ENCODE data around the gene CELF6.
"Not testable (repeated sequence)": the region's sequence is repeated elsewhere in the genome, so short reads cannot be mapped to it uniquely, and the experiment has no call there.

Gene CELF6

DNA sequence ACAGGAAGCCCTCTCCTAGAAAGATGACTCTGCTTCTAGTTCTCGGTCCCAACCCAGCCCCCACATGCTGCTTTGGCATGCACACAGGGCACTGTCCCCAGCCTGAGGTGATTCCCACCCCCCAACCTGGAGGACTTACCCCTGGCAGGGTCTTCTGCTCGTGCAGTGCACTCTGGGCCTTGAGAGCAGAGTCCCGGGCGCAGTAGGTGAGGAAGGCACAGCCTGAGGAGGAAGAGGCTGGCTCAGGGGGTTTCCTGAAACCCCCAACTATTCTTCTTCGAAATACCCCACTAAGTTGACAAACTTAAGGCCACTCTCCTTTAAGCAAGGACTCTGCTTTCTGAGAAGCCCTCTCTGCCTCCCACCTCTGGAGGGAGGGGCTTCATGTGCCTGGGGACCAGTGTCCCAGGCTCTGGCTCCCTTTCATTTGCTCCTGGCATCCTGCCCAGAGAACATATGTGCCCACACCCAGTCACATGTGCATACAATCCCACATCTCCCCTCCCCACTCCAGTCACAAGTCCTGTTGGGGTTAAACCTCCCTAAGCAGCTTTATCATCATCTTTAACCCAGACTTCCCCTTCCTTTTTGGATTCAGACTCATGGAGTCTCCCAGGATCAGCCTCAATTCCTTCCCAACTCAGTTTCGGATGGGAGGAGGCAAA is 4.1 kb downstream of the CELF6 start:
- DNase-seq (ENCODE audit: low spot score), result no peak

DNA sequence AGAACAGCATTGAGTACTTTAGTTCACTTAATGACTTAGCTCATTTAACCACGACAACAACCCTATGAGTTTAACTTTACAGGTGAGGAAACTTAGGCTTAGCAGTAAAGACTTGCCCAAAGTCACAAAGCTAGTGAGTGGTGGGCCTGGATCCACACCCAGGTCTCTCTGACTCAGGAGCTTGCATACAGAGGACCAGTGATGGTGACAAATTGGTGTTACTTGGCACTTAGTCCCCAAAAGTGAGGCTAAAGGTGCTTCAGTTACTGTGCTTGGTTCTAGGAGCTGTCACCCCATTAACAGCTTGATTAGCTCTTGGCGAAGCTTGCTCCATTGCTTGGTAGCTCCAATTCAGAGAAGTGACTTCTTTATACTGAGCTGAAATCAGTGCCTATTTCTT is 6.1 kb downstream of the CELF6 start:
- no peak for DNase-seq (ENCODE audit: low spot score)

DNA sequence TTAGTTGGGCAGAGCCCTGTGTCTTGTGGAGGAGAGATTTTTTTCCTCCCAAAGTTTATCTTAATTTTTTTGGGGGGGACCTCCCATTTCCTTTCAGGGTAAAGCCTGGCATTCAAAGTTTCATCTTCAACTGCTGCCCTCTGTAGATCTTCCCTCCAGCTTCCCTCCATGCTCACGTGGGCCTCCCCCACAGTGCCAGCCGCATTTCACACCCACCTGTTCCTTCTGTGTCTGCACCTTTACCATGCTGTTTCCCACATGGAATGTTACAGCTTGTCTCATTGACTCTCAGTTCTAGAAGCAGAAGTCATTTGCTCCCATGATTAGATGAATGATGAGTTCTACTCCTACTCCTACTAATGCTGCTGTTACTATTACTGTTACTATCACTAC is 6.5 kb downstream of the CELF6 start:
- no peak for DNase-seq (ENCODE audit: low spot score)

DNA sequence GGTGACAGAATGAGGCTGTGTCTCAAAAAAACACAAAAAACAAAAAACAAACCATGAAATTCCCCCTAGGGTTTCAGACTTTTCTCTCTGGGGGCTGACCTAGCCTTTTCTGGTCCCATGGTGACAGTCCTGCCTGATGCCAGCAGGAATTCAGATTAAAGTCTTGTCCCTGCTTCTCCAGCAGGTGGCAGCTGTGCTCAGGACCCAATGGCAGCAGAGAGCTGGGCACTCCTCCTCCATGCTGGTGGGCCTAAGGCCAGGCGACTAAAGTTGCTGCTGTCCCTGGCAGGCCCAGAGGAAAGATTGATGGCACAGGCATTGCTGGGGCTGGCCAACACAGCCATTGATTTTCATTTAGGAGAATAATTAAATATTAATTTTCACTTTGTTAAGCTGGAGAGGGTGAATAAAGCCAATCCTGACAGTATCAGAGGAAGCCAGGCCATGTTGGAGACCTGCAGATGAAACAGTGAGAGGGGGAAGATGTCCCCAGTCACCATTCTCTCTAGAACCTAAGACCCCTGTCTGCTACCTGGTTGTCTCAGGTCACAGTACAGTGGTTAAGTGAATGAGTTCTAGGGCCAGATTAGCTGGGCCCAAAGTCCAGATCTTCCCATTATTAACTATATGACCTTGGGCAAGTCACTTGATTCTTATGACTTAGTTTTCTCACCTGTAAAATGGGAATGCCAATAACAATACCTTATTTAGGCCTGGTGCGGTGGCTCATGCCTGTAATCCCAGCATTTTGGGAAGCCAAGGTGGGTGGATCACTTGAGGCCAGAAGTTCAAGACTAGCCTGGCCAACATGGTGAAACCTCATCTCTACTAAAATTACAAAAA is 7.1 kb downstream of the CELF6 start:
- peak; percentile 46 for DNase-seq (ENCODE audit: low spot score)

DNA sequence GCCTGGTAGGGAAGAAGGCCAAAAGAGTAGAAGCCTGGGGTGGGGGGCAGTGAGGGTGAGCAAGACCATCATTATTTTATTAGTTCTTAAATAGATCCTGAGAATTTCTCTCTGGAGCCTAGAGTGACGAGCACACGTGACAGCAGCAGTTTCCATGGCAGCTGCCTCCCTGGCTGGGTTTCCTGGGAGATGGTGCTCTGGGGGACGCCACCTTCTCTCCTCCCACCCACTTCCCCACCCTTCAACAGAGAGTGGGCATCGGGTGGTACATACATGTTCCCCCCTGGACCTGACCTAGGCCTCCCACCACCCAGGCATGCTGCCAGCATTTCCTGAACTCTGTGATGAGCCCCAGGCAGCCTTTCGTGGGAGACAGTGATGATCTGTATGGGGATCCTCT is 12.9 kb downstream of the CELF6 start:
- no peak for DNase-seq (ENCODE audit: low spot score)

DNA sequence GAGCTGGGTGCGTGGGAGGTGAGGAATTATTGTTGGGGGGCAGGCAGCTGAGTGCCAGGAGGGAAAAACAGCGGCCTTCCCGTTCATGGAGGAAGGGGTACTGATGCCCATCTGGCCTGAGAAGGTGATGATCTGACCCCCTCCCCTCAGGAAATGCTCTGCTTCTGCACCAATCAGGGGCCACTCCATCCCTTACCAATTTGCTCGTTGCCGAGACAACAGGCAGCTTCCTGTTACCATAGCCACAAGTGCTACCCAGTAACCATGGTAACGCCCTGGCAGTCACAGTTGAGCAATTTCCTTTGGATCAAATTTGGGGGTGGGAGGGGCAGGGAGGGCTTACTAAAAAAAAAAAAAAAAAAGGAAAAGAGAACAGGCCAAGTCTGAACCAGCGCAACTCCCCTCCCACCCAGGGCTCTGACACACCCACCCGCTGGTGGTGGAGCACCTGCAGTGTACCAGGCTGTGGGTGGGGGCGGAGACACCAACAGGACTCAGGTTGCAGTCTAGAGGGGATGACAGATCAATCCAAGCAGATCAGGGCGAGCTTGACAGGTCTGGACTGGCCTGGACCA is 13.7 kb downstream of the CELF6 start:
- DNase-seq (ENCODE audit: low spot score), result peak; percentile 63

DNA sequence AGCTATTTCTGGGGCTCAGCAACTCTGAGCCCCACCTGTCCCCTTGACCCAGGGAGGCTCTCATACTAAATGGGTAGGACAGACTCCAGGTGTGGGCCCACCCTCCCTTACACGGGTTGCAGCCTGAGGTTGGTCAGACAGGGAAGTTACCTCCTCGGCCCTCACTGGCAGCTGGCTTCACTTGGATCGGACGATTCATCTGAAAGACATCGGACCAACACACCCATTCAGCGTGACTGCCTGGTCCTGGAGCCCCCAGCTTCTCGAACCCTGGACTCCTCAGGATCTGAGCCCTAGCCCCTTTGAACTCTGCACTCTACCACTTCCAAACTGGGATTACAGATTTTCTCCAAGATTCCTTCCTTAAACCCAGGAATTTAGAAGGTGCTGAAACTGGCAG is 15.4 kb downstream of the CELF6 start:
- DNase-seq (ENCODE audit: low spot score), result no peak

DNA sequence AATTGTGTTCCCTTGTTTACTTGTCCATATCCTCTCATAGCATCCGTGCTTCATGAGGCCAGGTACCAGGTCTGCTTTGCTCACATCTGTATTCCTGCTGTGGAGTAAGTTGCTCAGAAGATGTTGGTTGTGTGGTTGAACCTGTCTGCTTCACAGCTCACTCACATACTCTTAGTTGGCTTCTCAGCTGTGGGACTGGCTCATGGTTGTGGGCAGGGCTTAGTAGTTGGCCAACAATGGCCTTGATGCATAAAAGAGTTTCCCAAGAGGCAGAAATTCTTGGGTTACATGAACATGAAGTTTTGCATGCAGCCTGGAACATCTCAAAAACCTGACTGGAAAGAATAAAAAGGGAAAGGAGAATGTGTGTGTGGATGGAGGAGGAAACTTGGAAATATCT is 17.0 kb downstream of the CELF6 start:
- DNase-seq (ENCODE audit: low spot score), result no peak

DNA sequence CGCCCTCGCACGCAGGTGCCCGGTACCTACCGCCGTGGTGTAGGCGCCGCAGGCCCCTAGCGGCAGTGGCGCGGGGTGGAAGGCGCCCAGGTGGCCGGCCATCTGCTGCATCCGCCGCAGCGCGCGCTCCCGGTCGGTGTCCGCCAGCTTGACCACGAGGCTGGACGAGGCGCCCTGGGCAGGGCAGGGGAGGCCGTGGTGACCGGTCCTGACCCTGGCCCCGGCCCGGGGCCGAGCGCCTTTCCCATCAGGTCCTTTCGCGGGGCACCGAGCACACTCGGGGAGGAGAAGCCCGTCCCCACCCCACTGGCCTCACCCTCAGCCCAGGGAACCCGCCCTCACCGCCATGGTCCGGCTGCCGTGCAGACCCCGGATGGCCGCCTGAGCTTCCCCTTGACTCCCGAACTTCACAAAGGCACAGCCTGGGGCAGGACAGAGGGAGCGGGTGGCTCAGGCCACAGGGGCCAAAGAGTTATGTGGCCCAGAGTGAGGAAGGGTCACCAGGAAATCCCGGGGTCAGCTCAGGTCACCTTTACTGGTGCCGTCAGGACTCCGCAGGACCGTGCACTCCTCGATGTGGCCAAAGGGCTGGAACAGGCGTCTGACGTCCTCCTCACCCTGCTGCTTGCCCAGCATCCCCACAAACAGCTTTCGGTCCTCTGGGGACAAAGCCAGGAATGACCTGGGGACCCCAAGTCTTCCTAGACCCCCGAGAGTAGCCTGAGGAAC is 30.2 kb downstream of the CELF6 start:
- DNase-seq (ENCODE audit: low spot score), result no peak

DNA sequence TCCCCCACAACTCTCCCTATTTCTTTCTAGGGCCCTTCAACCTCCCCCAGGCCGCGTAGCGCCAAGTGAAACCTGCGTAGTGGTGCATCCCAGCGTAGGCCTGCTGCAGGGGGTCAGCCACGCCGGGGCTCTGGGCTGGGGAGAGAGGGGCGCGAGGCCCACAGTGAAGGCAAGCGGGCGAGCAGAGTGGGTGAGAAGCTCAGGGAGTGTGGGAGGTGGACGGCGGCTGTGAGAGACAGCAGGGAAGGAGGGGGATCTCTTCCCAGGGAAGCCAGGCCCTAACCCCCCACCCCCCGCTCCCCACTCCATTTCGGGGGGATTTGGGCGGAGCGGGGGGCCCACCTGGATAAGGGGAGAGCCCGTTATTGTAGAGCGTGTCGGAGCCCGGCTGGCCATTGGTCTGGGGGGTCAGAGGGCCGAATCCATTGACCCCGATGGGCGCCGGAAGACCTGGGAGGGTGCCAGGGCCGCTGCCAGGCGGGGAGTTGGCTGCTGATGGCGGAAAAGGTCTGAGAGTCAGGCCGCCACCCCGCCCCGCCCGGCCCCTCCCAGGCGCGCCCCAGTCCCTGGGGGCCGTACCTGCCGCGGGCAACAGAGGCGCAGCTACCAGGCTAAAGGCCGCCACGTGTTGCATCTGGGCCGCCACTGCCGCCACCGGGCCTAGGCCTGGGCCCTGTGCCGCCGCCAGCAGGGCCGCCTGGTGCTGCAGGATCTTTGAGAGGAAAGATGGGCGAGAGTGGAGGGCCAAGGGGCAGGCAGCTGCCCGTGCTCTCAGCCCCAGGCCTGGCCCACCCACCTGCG is 31.0 kb downstream of the CELF6 start:
- DNase-seq (ENCODE audit: low spot score), result no peak

DNA sequence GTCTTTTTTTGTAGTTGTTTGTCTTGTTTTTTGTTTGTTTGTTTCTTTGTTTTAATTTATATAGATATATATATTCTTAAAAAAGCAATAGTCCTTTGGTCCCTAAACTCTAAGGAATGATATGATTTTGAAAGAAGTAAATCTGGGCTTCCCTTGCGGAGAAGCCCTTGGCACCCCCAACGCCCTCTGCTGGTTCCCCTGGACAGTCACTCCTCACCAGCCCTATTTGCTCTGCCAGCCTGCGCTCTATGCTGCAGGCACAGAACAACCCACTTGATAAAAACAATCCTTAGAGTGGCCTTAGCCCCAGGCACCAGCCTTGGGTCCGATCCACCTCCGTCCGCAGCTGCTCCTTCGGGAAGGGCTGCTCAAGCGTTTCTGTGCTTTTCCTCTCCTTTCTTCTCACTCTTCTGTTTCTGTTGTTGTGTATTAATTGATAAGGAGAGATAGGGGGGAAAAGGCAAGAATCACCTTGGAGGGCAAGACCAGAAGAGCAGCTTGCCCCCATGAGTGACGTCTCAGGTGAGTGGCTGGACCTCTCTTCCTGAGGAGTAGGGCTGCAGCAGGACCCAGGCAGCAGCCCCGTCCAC is 33.9 kb downstream of the CELF6 start:
- DNase-seq (ENCODE audit: low spot score), result peak; percentile 50

DNA sequence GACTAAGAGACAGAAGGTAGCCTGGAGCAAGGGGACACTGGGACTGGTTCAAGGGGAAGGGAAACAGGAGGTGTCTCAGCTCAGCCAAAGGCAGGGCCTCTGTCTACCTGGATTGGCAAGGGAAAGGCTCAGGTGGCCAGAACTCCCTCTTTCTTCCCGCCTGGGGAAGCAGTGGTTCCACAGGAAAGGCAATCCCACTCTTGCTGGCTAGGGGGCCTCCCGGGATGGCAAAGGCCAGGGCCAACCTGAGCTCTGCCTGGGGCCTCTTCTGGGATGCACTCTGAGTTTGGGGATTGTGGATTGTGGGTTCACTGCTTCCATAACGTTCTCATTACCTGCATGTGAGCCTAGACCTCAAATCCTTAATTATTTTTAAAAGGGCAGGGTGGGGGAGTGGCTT is 34.6 kb downstream of the CELF6 start:
- DNase-seq (ENCODE audit: low spot score), result no peak

DNA sequence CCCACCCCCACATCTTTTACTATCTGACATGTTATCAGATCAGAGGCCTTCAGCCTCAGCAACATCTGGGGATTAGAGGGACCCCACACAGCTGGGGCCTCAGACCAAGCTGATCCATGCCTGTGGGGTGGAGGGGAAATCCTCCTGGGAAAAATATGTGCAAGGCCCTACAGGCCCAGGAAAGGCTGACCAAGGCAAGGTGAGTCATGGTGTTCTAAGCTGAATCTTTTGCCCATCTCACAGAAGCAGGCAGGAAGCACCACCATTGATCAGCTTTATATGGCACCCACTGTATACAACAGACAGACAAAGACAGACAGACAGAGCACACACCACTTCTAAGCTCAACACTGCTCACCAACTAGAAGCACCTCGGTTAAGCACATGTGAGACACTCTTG is 35.2 kb downstream of the CELF6 start:
- no peak for DNase-seq (ENCODE audit: low spot score)

DNA sequence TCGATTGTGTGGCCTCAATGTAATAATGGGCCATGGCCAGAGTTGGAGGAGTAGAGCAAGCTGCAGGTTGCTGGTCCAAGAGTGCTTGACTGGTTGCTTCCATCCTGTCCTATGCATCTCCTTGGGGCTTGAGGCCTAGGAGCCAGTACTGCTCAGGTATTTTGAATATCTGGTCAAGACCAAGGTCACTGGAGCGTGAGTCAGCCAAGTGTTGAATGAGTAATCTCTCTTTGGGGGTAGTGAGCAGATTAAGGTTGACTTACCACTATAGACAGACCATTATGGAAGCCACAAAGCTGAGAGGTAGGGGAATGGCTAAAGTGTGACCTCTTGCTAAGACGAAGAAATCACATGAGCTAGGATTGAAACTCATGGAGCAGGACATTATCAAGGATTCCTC is 38.2 kb downstream of the CELF6 start:
- no peak for DNase-seq (ENCODE audit: low spot score)

DNA sequence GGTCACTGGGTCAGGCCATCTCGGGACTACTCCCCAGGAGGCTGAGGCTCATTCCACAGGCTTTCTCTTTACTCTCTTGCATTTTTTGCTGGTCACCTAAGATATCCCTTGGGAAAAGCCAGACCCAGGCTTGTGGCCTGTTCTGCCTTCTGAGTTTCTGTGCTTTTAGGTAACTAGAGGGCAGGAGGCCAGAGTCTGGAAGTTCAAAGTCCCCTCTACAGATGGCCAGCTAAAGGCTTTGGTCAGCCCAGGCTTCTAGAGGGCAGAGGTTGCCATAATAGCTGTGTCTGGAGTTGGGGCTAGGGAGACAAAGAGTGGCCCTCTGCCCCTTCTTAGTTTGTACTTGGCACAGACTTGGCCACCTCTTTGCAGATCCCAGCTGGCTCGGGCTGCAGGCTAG is 39.2 kb downstream of the CELF6 start:
- DNase-seq (ENCODE audit: low spot score), result no peak

DNA sequence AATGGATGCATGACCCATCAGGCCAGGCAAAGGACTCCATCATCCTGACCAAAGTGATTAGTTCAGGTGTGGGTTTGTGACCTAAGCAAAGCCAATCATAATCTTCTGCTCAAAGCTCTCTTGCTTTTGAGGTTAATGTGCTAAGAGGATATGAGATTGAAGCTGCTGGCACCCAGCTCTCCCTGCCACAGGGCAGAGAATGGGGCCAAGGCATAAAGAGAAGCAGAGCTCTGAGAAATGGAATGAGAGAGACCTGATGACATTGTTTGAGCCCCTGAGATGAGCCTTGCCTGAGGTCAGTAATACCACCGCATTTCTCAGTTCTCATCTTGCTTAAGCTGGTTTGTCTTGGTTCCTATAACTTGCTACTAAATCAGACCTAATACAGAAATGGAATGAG is 41.2 kb downstream of the CELF6 start:
- no peak for DNase-seq (ENCODE audit: low spot score)

DNA sequence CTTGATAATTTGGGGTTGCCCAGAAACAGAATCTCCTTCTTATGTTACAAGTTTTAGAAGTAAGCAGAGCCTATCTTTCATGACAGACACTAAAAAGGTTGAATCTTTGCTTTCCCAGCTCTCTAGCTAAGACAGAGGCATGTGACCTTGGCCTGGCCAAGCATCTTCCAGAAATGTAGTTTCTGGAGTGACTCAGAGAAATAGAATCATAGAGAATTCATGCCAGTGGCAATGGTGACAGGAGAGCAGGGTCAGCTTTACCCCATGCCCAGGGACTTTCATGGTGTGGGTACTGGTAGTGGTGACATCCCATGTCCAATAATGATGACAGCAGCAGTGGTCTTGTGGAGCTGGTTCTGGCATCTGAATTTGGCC is 43.6 kb downstream of the CELF6 start:
- no peak for DNase-seq (ENCODE audit: low spot score)

DNA sequence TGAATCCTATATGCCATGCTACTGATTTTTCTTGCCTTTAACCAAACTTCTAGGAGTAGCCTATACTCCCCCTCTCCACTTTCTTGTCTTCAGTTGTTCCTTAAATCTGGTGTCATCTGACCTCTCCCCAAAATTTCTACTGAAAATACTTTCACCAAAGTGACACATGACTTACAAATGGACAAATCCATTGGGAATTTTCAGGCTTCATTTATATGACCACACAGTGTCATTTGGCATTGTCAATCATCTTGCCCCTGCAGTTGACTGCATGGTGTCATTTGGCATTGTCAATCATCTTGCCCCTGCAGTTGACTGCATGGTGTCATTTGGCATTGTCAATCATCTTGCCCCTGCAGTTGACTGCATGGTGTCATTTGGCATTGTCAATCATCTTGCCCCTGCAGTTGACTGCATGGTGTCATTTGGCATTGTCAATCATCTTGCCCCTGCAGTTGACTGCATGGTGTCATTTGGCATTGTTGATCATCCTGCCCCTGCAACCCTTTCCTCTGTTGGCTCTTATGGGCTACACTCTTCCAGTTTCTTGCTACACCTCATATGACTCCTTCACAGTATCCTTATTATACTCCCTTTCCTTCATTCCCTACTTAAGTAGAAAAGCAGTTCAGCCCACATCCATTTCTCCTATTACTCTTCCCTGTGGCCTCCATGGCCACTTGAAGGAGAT is 44.2 kb downstream of the CELF6 start:
- DNase-seq (ENCODE audit: low spot score), result not testable (repeated sequence)

DNA sequence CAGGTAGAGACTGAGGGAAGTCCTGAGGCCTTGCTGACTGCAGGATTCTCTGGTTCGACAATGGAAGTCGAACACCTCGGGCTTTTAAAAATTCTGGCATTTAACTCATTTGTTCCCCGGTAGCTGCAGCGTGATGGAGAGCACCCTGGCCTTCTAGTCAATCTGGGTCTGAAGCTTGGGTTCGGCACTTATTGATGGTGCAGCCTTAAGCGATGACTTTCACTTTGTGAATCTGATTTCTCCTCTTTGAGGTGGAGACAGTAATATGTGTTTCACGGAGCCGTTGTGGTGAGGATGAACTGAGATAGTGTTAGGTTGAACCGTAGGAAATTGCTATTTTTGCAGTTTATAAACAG is 47.0 kb downstream of the CELF6 start:
- DNase-seq (ENCODE audit: low spot score), result no peak

DNA sequence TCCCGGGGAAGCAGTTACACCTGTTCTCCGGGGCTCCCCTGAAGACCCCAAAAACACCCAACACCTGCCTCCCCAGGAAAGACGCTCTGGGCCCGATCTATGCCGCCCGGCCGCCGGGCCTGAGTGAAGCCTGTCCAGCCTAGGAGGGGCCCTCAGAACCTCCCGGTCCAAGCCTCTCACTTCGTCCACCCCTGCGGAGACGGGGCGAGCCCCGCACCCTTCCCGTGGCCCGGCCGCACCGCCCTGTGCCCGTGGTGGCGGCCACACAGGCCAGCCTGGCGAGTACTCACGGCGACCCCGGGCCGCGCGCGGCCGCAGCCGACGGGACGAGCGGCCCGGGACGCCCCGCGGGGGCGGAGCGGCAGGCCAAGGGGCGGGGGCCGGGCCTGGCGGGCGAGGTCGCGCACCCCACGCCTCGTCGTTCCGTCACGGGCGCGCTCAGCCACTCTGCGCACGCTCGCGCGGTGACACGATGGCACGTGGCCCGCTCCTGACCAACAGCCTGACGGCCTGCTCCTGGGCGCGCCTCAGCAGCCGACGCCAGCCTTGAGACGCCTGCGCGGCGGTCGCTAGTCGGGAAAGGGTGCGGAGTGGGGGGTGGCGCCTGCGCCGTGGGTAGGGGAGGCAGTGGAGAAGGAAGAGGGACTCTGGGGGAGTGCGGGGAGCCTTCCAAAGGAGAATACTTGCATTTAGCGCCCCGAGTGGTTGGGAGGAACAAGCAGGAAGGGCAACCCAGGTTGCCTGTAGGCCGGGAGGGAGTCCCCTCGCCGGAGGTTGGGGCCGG is 47.6 kb downstream of the CELF6 start, which contains the start of gene PARP6:
Gene PARP6, minus strand, starts transcription at position 342 of the 784 bp plus-strand sequence. CDS start 5,077 bp downstream, outside the sequence.
- DNase-seq (ENCODE audit: low spot score), result peak; percentile 99
